Activated CD4-positive, CD25-positive, alpha-beta regulatory T cell treated with anti-CD3 and anti-CD28 coated beads, Interleukin-2, amount 50 U/mL, for 16 hours (primary cell): Measurements from ENCODE around the gene PLCXD1.
"Not testable (repeated sequence)": the region's sequence is repeated elsewhere in the genome, so short reads cannot be mapped to it uniquely, and the experiment has no call there.

Experiments
- DNase-seq: peaks from one replicate; pipeline ENCODE4 v3.0.0-alpha.2; 2020; ENCODE audit warnings: low read depth, low spot score

Gene PLCXD1

GRCh38 chrX:317424-318067, 36.4 kb downstream of the PLCXD1 start:
- no peak for DNase-seq

GRCh38 chrX:318068-318738, 37.0 kb downstream of the PLCXD1 start:
- DNase-seq = peak; percentile 93

GRCh38 chrX:318739-319578, 37.8 kb downstream of the PLCXD1 start, which contains the start of gene GTPBP6:
Gene GTPBP6 (minus strand): TSS chrX:318796. CDS start chrX:318787, 9 bp downstream.
- peak; percentile 99 for DNase-seq

- DNase-seq = no peak
Observed at GRCh38 chrX:319579-320125, 38.5 kb downstream of the PLCXD1 start.

DNA sequence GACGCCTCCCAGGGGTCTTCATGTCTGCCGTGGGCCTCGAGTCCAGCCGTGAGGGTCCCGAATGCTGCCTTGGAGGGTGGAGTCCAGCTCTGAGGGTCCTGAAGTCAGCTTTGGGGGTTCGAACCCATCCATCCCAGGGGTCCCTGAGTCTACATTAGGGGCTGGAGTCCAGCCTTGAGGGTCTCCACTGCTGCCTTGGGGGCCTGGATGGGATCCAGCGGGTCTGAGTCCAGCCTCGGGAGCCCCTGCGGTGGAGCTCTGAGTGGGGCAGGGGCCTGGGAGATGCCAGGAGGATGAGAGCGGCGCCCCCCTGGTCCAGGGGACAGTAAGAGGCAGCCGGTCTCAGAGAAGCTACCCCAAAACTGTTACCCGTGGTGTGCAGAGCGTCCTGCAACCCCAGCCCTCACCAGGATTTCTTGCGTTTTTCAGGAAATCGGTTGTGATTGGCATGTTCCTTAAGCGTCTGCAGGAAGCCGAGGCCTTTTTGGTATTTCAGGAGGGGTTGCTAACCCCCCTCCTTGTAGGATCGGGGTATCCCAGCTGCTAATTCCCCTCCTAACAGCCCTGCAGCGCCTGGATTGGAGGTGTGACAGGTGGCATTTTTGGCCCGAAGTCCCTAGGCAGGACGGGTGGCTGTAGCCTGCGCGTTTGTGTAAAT, 39.1 kb downstream of the PLCXD1 start:
- no peak for DNase-seq

GRCh38 chrX:323721-324628, 42.8 kb downstream of the PLCXD1 start:
- DNase-seq = no peak

DNA sequence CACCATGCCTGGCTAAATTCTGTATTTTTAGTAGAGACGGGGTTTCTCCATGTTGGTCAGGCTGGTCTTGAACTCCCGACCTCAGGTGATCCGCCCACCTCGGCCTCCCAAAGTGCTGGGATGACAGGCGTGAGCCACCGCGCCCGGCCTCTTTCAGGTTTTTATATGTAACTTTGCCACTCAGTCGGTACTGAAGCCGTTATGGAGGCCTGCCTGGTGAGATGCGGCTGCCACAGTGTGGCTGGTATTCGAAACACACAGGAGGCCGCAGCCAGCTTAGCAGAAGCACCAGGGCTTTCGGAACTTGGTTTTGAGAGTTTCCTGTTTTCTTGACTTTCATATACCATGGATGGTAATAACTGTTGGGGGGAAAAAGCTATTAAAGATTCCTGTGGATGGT, 43.5 kb downstream of the PLCXD1 start:
- DNase-seq = not testable (repeated sequence)

GRCh38 chrX:327660-328126, 46.5 kb downstream of the PLCXD1 start:
- no peak for DNase-seq

DNA sequence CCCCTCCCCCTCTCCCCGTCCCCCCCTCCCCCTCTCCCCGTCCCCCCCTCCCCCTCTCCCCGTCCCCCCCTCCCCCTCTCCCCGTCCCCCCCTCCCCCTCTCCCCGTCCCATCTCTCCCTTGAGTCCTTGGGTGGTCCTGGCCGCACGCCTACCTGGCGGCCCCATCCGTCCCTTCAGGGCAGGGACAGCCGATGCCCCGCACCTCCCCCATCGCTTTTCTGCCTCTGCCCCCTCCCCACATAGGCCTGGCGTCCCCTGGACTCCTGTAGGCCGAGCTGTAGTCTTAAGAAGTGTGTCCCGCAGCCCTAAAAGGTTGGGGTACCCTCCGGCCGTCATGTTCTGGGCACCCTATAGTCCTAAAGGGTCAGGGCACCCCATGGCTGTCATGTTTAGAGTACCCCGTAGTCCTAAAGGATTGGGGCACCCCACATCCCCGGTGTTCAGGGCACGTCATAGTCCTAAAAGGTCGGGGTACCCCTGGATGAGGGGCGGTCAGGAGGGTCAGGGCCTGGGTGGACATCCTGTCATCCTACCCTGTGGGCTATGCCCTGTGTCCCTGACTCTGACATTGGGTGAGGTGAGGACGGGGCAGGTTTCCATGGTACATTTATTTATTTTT, 48.2 kb downstream of the PLCXD1 start:
- DNase-seq = no peak

- not testable (repeated sequence) for DNase-seq
Observed at GRCh38 chrX:330141-330725, 49.1 kb downstream of the PLCXD1 start.

DNA sequence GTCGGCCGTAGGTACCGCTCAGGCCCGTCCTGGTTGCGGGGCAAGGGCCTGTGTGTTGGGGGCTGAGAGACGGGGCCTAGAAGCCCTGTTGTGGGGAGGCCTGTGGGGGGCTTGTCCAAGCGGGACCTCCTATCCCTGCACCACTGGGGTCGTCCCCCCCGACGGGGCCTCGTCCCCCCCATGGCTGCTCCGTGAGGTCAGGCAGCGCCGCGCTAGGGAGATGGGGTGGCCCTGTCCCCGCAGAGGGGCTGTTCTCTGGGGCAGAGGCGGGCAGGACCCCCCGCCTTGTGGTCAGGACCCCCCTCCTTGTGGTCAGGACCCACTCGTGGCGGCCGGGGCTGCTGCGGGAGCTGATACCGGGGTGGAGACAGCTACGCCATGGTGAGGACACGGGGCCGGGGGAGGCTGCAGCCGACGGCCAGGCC, 49.6 kb downstream of the PLCXD1 start:
- no peak for DNase-seq

- no peak for DNase-seq
Observed at GRCh38 chrX:331151-331824, 50.1 kb downstream of the PLCXD1 start.

DNA sequence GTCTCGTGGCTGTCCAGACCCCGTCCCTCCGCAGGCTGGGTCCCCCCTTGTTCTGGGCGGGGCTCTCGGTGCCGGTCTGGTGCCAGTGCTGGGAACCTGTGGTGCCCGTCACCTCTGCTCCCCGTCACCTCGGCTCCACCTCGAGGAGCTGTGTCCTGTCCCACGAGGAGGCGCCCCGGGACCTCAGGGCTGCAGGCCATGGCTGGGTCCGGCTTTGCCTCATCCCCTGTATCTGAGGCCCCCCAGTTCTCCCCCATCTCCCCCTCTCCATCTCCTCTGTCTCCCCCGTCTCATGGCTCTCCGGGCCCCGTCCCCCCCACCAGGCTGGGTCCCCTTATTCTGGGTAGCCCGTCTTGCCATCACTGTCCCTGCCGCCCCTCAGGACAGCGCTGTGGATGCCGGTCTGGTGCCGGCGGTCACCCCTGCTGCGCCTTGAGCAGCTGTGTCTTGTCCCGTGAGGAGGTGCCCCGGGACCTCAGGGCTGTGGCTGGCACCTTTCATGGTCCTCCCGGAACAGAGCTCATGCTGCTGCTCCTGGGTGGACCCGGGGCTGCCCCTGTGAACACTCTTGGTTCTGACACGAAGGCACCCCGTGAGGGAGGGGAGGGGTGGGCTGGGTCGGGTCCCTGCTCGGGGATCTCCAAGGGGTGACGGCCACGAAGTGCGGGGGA, 50.8 kb downstream of the PLCXD1 start:
- no peak for DNase-seq

- DNase-seq = no peak
Observed at GRCh38 chrX:332496-332860, 51.3 kb downstream of the PLCXD1 start.

- no peak for DNase-seq
Observed at GRCh38 chrX:332916-333610, 51.9 kb downstream of the PLCXD1 start.

- DNase-seq = no peak
Observed at GRCh38 chrX:333611-334311, 52.6 kb downstream of the PLCXD1 start.

DNA sequence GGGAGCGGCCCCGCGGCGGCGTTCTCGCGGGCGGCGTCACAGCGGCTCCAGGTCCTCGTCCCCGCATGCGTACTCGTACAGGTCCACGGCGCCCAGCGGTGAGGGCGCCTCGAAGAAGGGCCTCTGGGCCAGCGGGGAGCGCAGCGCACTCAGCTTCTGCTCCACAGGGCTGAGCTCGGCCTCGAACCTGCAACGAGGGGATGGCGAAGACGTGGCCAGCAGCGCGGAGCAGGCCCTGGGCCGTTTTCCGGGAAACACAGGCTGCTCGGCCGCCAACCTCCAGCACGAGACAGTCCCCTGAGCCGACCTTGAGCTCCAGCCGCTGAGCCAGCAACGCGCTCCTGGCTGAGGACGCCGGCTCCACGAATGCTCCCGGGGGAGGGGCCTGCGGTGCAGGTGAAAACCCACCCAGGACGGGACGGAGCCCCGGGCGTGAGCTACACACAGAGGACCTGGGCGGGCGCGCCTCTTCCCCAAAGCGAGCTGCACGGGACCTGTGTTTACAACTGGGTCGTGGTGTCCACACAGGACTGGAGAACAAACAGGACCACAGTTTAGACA, 53.2 kb downstream of the PLCXD1 start:
- no peak for DNase-seq
